ENCODE measurements around the gene LMBRD1. TPM values are rescaled to one million over a fixed set of nuclear protein-coding genes. Genes with fewer than 3 reads are reported as not detected.
"Not testable (repeated sequence)": the region's sequence is repeated elsewhere in the genome, so short reads cannot be mapped to it uniquely, and the experiment has no call there.

The LMBRD1 gene
- total and polyA plus RNA-seq, 2 donors: 36.4 to 50.1 TPM

GRCh38 chr6:69825904-69826303 lies 29.1 kb upstream of the LMBRD1 start:
- no peaks in the 10 kb centered on the region for H3K36me3 ChIP-seq (ENCODE audit: control insufficient read depth in 2 of 2, insufficient read depth in 2 of 2, low read length in 1 of 2)
- H3K27me3 ChIP-seq (ENCODE audit: control insufficient read depth in 2 of 2, insufficient read depth in 1 of 2, low read length in 1 of 2): no peaks in the 10 kb centered on the region
- DNase-seq (ENCODE audit: low read depth in 6 of 9, low spot score in 9 of 9): no peak
- H3K4me1 ChIP-seq (ENCODE audit: control insufficient read depth in 2 of 2, insufficient read depth in 2 of 2, low read length in 2 of 2): no peaks in the 10 kb centered on the region
- no peak overlapping the region for H3K27ac ChIP-seq (ENCODE audit: low read depth in 1 of 2, low read length in 1 of 2)
- no peak overlapping the region for H3K4me3 ChIP-seq (ENCODE audit: low read length in 2 of 2)
- 92% methylated on average over 1 of the region's 1 CpG for WGBS
- no peaks in the 10 kb centered on the region for H3K9me3 ChIP-seq (ENCODE audit: control insufficient read depth in 2 of 2, insufficient read depth in 1 of 2, low read length in 1 of 2)

- not testable (repeated sequence) for H3K9me3 ChIP-seq (ENCODE audit: control insufficient read depth in 2 of 2, insufficient read depth in 1 of 2, low read length in 1 of 2); H3K36me3 ChIP-seq (ENCODE audit: control insufficient read depth in 2 of 2, insufficient read depth in 2 of 2, low read length in 1 of 2); H3K4me1 ChIP-seq (ENCODE audit: control insufficient read depth in 2 of 2, insufficient read depth in 2 of 2, low read length in 2 of 2); DNase-seq (ENCODE audit: low read depth in 6 of 9, low spot score in 9 of 9); H3K27me3 ChIP-seq (ENCODE audit: control insufficient read depth in 2 of 2, insufficient read depth in 1 of 2, low read length in 1 of 2); H3K27ac ChIP-seq (ENCODE audit: low read depth in 1 of 2, low read length in 1 of 2); H3K4me3 ChIP-seq (ENCODE audit: low read length in 2 of 2)
- WGBS: 92% methylated on average over 5 of the region's 5 CpGs
Measured at GRCh38 chr6:69824355-69824754, 27.5 kb upstream of the LMBRD1 start.

- no peaks in the 10 kb centered on the region for H3K36me3 ChIP-seq (ENCODE audit: control insufficient read depth in 2 of 2, insufficient read depth in 2 of 2, low read length in 1 of 2)
- no peak for DNase-seq (ENCODE audit: low read depth in 6 of 9, low spot score in 9 of 9)
- no peak overlapping the region for H3K27ac ChIP-seq (ENCODE audit: low read depth in 1 of 2, low read length in 1 of 2)
- H3K9me3 ChIP-seq (ENCODE audit: control insufficient read depth in 2 of 2, insufficient read depth in 1 of 2, low read length in 1 of 2): no peaks in the 10 kb centered on the region
- peaks cover 6 to 11% of the 10 kb centered on the region in 2 donors for H3K4me1 ChIP-seq (ENCODE audit: control insufficient read depth in 2 of 2, insufficient read depth in 2 of 2, low read length in 2 of 2)
- H3K27me3 ChIP-seq (ENCODE audit: control insufficient read depth in 2 of 2, insufficient read depth in 1 of 2, low read length in 1 of 2): no peaks in the 10 kb centered on the region
- 95% methylated on average over 1 of the region's 1 CpG for WGBS
- H3K4me3 ChIP-seq (ENCODE audit: low read length in 2 of 2): no peak overlapping the region
Measured at GRCh38 chr6:69820438-69820837, 23.6 kb upstream of the LMBRD1 start.

- WGBS: 98% methylated on average over 1 of the region's 1 CpG
- Histone ChIP-seq H3K27me3 (ENCODE audit: control insufficient read depth in 2 of 2, insufficient read depth in 1 of 2, low read length in 1 of 2) (no peaks in the 10 kb centered on the region), H3K4me3 (ENCODE audit: low read length in 2 of 2) (no peak overlapping the region), H3K9me3 (ENCODE audit: control insufficient read depth in 2 of 2, insufficient read depth in 1 of 2, low read length in 1 of 2) (no peaks in the 10 kb centered on the region), H3K4me1 (ENCODE audit: control insufficient read depth in 2 of 2, insufficient read depth in 2 of 2, low read length in 2 of 2) (peaks cover 9 to 11% of the 10 kb centered on the region in 2 donors), H3K36me3 (ENCODE audit: control insufficient read depth in 2 of 2, insufficient read depth in 2 of 2, low read length in 1 of 2) (no peaks in the 10 kb centered on the region), H3K27ac (ENCODE audit: low read depth in 1 of 2, low read length in 1 of 2) (no peak overlapping the region)
- DNase-seq (ENCODE audit: low read depth in 6 of 9, low spot score in 9 of 9): no peak
Measured at GRCh38 chr6:69820018-69820417, 23.2 kb upstream of the LMBRD1 start.

GRCh38 chr6:69819138-69819537 lies 22.3 kb upstream of the LMBRD1 start:
- Histone ChIP-seq H3K4me1 (ENCODE audit: control insufficient read depth in 2 of 2, insufficient read depth in 2 of 2, low read length in 2 of 2) (peaks cover 9 to 13% of the 10 kb centered on the region in 2 donors), H3K4me3 (ENCODE audit: low read length in 2 of 2) (no peak overlapping the region), H3K9me3 (ENCODE audit: control insufficient read depth in 2 of 2, insufficient read depth in 1 of 2, low read length in 1 of 2) (no peaks in the 10 kb centered on the region), H3K27ac (ENCODE audit: low read depth in 1 of 2, low read length in 1 of 2) (no peak overlapping the region), H3K27me3 (ENCODE audit: control insufficient read depth in 2 of 2, insufficient read depth in 1 of 2, low read length in 1 of 2) (no peaks in the 10 kb centered on the region), H3K36me3 (ENCODE audit: control insufficient read depth in 2 of 2, insufficient read depth in 2 of 2, low read length in 1 of 2) (no peaks in the 10 kb centered on the region)
- no peak for DNase-seq (ENCODE audit: low read depth in 6 of 9, low spot score in 9 of 9)
- WGBS: 90% methylated on average over 4 of the region's 4 CpGs

- Histone ChIP-seq H3K4me1 (ENCODE audit: control insufficient read depth in 2 of 2, insufficient read depth in 2 of 2, low read length in 2 of 2) (peaks cover 9 to 17% of the 10 kb centered on the region in 2 donors), H3K36me3 (ENCODE audit: control insufficient read depth in 2 of 2, insufficient read depth in 2 of 2, low read length in 1 of 2) (no peaks in the 10 kb centered on the region), H3K27ac (ENCODE audit: low read depth in 1 of 2, low read length in 1 of 2) (no peak overlapping the region), H3K27me3 (ENCODE audit: control insufficient read depth in 2 of 2, insufficient read depth in 1 of 2, low read length in 1 of 2) (no peaks in the 10 kb centered on the region), H3K9me3 (ENCODE audit: control insufficient read depth in 2 of 2, insufficient read depth in 1 of 2, low read length in 1 of 2) (no peaks in the 10 kb centered on the region), H3K4me3 (ENCODE audit: low read length in 2 of 2) (no peak overlapping the region)
- no peak for DNase-seq (ENCODE audit: low read depth in 6 of 9, low spot score in 9 of 9)
- 97% methylated on average over 2 of the region's 2 CpGs for WGBS
Measured at GRCh38 chr6:69818223-69818930, 21.6 kb upstream of the LMBRD1 start.

GRCh38 chr6:69817358-69817757 lies 20.5 kb upstream of the LMBRD1 start:
- Histone ChIP-seq H3K9me3 (ENCODE audit: control insufficient read depth in 2 of 2, insufficient read depth in 1 of 2, low read length in 1 of 2) (no peaks in the 10 kb centered on the region), H3K36me3 (ENCODE audit: control insufficient read depth in 2 of 2, insufficient read depth in 2 of 2, low read length in 1 of 2) (no peaks in the 10 kb centered on the region), H3K4me3 (ENCODE audit: low read length in 2 of 2) (no peak overlapping the region), H3K27ac (ENCODE audit: low read depth in 1 of 2, low read length in 1 of 2) (no peak overlapping the region), H3K4me1 (ENCODE audit: control insufficient read depth in 2 of 2, insufficient read depth in 2 of 2, low read length in 2 of 2) (peaks cover 9 to 20% of the 10 kb centered on the region in 2 donors), H3K27me3 (ENCODE audit: control insufficient read depth in 2 of 2, insufficient read depth in 1 of 2, low read length in 1 of 2) (no peaks in the 10 kb centered on the region)
- DNase-seq (ENCODE audit: low read depth in 6 of 9, low spot score in 9 of 9): no peak

- WGBS: 59% methylated on average over 3 of the region's 3 CpGs
Measured at GRCh38 chr6:69816569-69816968, 19.8 kb upstream of the LMBRD1 start.

GRCh38 chr6:69816026-69816425 lies 19.2 kb upstream of the LMBRD1 start:
- Histone ChIP-seq H3K27ac (ENCODE audit: low read depth in 1 of 2, low read length in 1 of 2) (peak overlapping the region in 1 of 2 donors; percentile 67), H3K9me3 (ENCODE audit: control insufficient read depth in 2 of 2, insufficient read depth in 1 of 2, low read length in 1 of 2) (no peaks in the 10 kb centered on the region), H3K4me3 (ENCODE audit: low read length in 2 of 2) (no peak overlapping the region), H3K36me3 (ENCODE audit: control insufficient read depth in 2 of 2, insufficient read depth in 2 of 2, low read length in 1 of 2) (no peaks in the 10 kb centered on the region), H3K4me1 (ENCODE audit: control insufficient read depth in 2 of 2, insufficient read depth in 2 of 2, low read length in 2 of 2) (peaks cover 9 to 20% of the 10 kb centered on the region in 2 donors), H3K27me3 (ENCODE audit: control insufficient read depth in 2 of 2, insufficient read depth in 1 of 2, low read length in 1 of 2) (no peaks in the 10 kb centered on the region)
- 97% methylated on average over 1 of the region's 1 CpG for WGBS
- DNase-seq (ENCODE audit: low read depth in 6 of 9, low spot score in 9 of 9): peak in 1 of 9 donors; percentile 55

More at GRCh38 chr6:69816569-69816968, 19.8 kb upstream of the LMBRD1 start:
- Histone ChIP-seq H3K27ac (ENCODE audit: low read depth in 1 of 2, low read length in 1 of 2) (peak overlapping the region in 1 of 2 donors; percentile 67), H3K36me3 (ENCODE audit: control insufficient read depth in 2 of 2, insufficient read depth in 2 of 2, low read length in 1 of 2) (no peaks in the 10 kb centered on the region), H3K4me3 (ENCODE audit: low read length in 2 of 2) (no peak overlapping the region), H3K27me3 (ENCODE audit: control insufficient read depth in 2 of 2, insufficient read depth in 1 of 2, low read length in 1 of 2) (no peaks in the 10 kb centered on the region), H3K9me3 (ENCODE audit: control insufficient read depth in 2 of 2, insufficient read depth in 1 of 2, low read length in 1 of 2) (no peaks in the 10 kb centered on the region), H3K4me1 (ENCODE audit: control insufficient read depth in 2 of 2, insufficient read depth in 2 of 2, low read length in 2 of 2) (peaks cover 9 to 20% of the 10 kb centered on the region in 2 donors)
- peak in 3 of 9 donors; percentile 23 to 67 (median 46) for DNase-seq (ENCODE audit: low read depth in 6 of 9, low spot score in 9 of 9)

Measured in thymus (tissue), 11 donors.